Measurements from ENCODE around the gene NPFF. TPM values are rescaled to one million over a fixed set of nuclear protein-coding genes. Genes with fewer than 3 reads are reported as not detected.

NPFF gene
- polyA plus RNA-seq, 1 donor (not counting 4 experiments of a cell fraction or from before 2014, with no cell fraction given), result not detected

- TF ChIP-seq, protein P1, sequence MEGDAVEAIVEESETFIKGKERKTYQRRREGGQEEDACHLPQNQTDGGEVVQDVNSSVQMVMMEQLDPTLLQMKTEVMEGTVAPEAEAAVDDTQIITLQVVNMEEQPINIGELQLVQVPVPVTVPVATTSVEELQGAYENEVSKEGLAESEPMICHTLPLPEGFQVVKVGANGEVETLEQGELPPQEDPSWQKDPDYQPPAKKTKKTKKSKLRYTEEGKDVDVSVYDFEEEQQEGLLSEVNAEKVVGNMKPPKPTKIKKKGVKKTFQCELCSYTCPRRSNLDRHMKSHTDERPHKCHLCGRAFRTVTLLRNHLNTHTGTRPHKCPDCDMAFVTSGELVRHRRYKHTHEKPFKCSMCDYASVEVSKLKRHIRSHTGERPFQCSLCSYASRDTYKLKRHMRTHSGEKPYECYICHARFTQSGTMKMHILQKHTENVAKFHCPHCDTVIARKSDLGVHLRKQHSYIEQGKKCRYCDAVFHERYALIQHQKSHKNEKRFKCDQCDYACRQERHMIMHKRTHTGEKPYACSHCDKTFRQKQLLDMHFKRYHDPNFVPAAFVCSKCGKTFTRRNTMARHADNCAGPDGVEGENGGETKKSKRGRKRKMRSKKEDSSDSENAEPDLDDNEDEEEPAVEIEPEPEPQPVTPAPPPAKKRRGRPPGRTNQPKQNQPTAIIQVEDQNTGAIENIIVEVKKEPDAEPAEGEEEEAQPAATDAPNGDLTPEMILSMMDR (optimal IDR thresholded peaks at IDR 0.05 in 1 of 3, IDR thresholded peaks at IDR 0.05 in 1 of 3, conservative IDR thresholded peaks at IDR 0.05 in 1 of 3; ENCODE audit: extremely low read depth in 1 of 3, insufficient read depth in 2 of 3, low read length in 3 of 3), result no peak
- TF ChIP-seq EZH2 (IDR thresholded peaks at IDR 0.05; ENCODE audit: low read length), result no peak
- no peak for DNase-seq (ENCODE audit: low read depth, low spot score)
- no peak for FAIRE-seq
- H3K9ac ChIP-seq (ENCODE audit: control insufficient read depth, extremely low read depth, insufficient read depth, low read length), result no peak overlapping the region
- no peaks in the 10 kb centered on the region for H3K9me3 ChIP-seq (ENCODE audit: control insufficient read depth, low read depth, low read length)
- dilution Hi-C loops (cut with MboI; ENCODE audit: extremely low pct_ligation_motif_present, low sequenced_read_pairs), result no loop called here
- H3K27me3 ChIP-seq (ENCODE audit: control insufficient read depth, extremely low read depth, insufficient read depth, low read length), result no peaks in the 10 kb centered on the region
- no peak overlapping the region for H2AFZ ChIP-seq (ENCODE audit: control insufficient read depth, low read length)
- no peaks in the 10 kb centered on the region for H3K4me1 ChIP-seq (ENCODE audit: control insufficient read depth, extremely low read depth, insufficient read depth, low read length)
- no peak overlapping the region for H3K4me2 ChIP-seq (ENCODE audit: control insufficient read depth, extremely low read depth, insufficient read depth, low read depth, low read length)
- H4K20me1 ChIP-seq (ENCODE audit: control insufficient read depth, extremely low read depth, insufficient read depth, low read length), result peaks cover 16% of the 10 kb centered on the region
- peaks cover 63 to 80% of the 10 kb centered on the region in 2 experiments for H3K36me3 ChIP-seq (ENCODE audit: control insufficient read depth in 2 of 2, extremely low read depth in 1 of 2, insufficient read depth in 2 of 2, low read length in 2 of 2)
- H3K4me3 ChIP-seq (ENCODE audit: control insufficient read depth in 2 of 3, extremely low read depth in 1 of 3, insufficient read depth in 2 of 3, low read depth in 1 of 3, low read length in 3 of 3), result no peak overlapping the region
- no peaks in the 10 kb centered on the region for H3K9me1 ChIP-seq (ENCODE audit: control insufficient read depth, extremely low read depth, insufficient read depth, low read length)
- H3K79me2 ChIP-seq (ENCODE audit: control insufficient read depth, insufficient read depth, low read length), result peaks cover 73% of the 10 kb centered on the region
- no peak overlapping the region for H3K27ac ChIP-seq (ENCODE audit: control insufficient read depth, insufficient read depth, low read length)
Observed at GRCh38 chr12:53466640-53467039, 40.6 kb downstream of the NPFF start.

DNA sequence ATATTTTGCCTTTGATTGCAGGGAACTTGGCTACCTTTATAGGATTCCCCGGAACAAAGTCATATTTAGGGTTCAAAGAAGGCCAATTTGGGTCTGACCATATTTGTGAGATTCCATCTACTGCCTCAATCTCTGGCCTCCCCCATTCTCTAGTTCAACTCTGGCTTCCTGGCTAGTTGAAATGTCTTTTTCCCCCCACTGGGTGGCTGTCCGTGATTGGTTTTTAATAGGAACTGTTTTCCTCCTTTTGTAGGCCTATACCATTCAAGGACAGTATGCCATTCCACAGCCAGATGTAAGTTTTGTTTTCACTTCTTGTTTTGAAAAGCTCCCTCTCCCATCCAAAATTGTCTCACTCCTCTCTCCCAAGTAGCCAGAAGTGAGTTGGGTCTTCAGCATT is 41.6 kb downstream of the NPFF start:
- H3K4me3 ChIP-seq (ENCODE audit: control insufficient read depth in 2 of 3, extremely low read depth in 1 of 3, insufficient read depth in 2 of 3, low read depth in 1 of 3, low read length in 3 of 3), result no peak overlapping the region
- FAIRE-seq, result no peak
- no peaks in the 10 kb centered on the region for H3K9me3 ChIP-seq (ENCODE audit: control insufficient read depth, low read depth, low read length)
- no peak overlapping the region for H2AFZ ChIP-seq (ENCODE audit: control insufficient read depth, low read length)
- H3K27me3 ChIP-seq (ENCODE audit: control insufficient read depth, extremely low read depth, insufficient read depth, low read length), result no peaks in the 10 kb centered on the region
- peaks cover 77% of the 10 kb centered on the region for H3K79me2 ChIP-seq (ENCODE audit: control insufficient read depth, insufficient read depth, low read length)
- H3K36me3 ChIP-seq (ENCODE audit: control insufficient read depth in 2 of 2, extremely low read depth in 1 of 2, insufficient read depth in 2 of 2, low read length in 2 of 2), result peaks cover 67 to 82% of the 10 kb centered on the region in 2 experiments
- H3K27ac ChIP-seq (ENCODE audit: control insufficient read depth, insufficient read depth, low read length), result no peak overlapping the region
- no peaks in the 10 kb centered on the region for H3K9me1 ChIP-seq (ENCODE audit: control insufficient read depth, extremely low read depth, insufficient read depth, low read length)
- peaks cover 22% of the 10 kb centered on the region for H4K20me1 ChIP-seq (ENCODE audit: control insufficient read depth, extremely low read depth, insufficient read depth, low read length)
- H3K4me1 ChIP-seq (ENCODE audit: control insufficient read depth, extremely low read depth, insufficient read depth, low read length), result no peaks in the 10 kb centered on the region
- dilution Hi-C loops (cut with MboI; ENCODE audit: extremely low pct_ligation_motif_present, low sequenced_read_pairs), result no loop called here
- no peak for TF ChIP-seq EZH2 (IDR thresholded peaks at IDR 0.05; ENCODE audit: low read length)
- TF ChIP-seq, protein P1 (optimal IDR thresholded peaks at IDR 0.05 in 1 of 3, IDR thresholded peaks at IDR 0.05 in 1 of 3, conservative IDR thresholded peaks at IDR 0.05 in 1 of 3; ENCODE audit: extremely low read depth in 1 of 3, insufficient read depth in 2 of 3, low read length in 3 of 3), result no peak
- no peak for DNase-seq (ENCODE audit: low read depth, low spot score)
- no peak overlapping the region for H3K4me2 ChIP-seq (ENCODE audit: control insufficient read depth, extremely low read depth, insufficient read depth, low read depth, low read length)
- H3K9ac ChIP-seq (ENCODE audit: control insufficient read depth, extremely low read depth, insufficient read depth, low read length), result no peak overlapping the region

All from keratinocyte (primary cell).